HG02973 (cell line): ENCODE data around the gene SSX1.
"Not testable (repeated sequence)": the region's sequence is repeated elsewhere in the genome, so short reads cannot be mapped to it uniquely, and the experiment has no call there.

Experiments
- ATAC-seq: cut with Tn5 transposase; IDR thresholded peaks from one replicate; pipeline ENCODE4 v1.9.1; 2021; ENCODE audit warnings: moderate library complexity; ENCODE audit not compliant: unreplicated experiment

The SSX1 gene

GRCh38 chrX:48255062-48255796 lies at the start of gene SSX1:
Gene SSX1, plus strand, starts transcription at chrX:48255392. Its CDS starts 1,850 bp downstream, at chrX:48257242.
- ATAC-seq, result not testable (repeated sequence)

- not testable (repeated sequence) for ATAC-seq
Measured at GRCh38 chrX:48214341-48214740, 40.9 kb upstream of the SSX1 start.

GRCh38 chrX:48224196-48224595 lies 31.0 kb upstream of the SSX1 start:
- ATAC-seq, result not testable (repeated sequence)

- ATAC-seq, result not testable (repeated sequence)
Measured at GRCh38 chrX:48252945-48253344, 2.2 kb upstream of the SSX1 start.

GRCh38 chrX:48274365-48274764 lies 19.2 kb downstream of the SSX1 start:
- ATAC-seq, result not testable (repeated sequence)

- ATAC-seq, result no peak
Measured at GRCh38 chrX:48278958-48279357, 23.8 kb downstream of the SSX1 start.

GRCh38 chrX:48280729-48281128 lies 25.5 kb downstream of the SSX1 start:
- ATAC-seq, result not testable (repeated sequence)

GRCh38 chrX:48306175-48306574 lies 51.0 kb downstream of the SSX1 start:
- no peak for ATAC-seq

- ATAC-seq, result not testable (repeated sequence)
Measured at GRCh38 chrX:48313996-48314395, 58.8 kb downstream of the SSX1 start.
